ENCODE measurements around the gene INPPL1.

- TF ChIP-seq POLR2A (IDR thresholded peaks at IDR 0.05) (no peak), CTCF (IDR thresholded peaks at IDR 0.05) (no peak), POLR2AphosphoS5 (IDR thresholded peaks at IDR 0.05; ENCODE audit: insufficient read depth in 1 of 2, low read depth in 1 of 2) (no peak)
Observed at GRCh38 chr11:72228229-72228843, 3.8 kb downstream of the INPPL1 start.

Data from vagina (tissue), 2 donors.